HG03280 (cell line): Measurements from ENCODE around the gene P2RX7.
"Not testable (repeated sequence)": the region's sequence is repeated elsewhere in the genome, so short reads cannot be mapped to it uniquely, and the experiment has no call there.

ENCODE experiments used
- ATAC-seq: cut with Tn5 transposase; IDR thresholded peaks from one replicate; pipeline ENCODE4 v1.9.1; 2021; ENCODE audit warnings: mild to moderate bottlenecking, moderate library complexity; ENCODE audit not compliant: unreplicated experiment

P2RX7 gene

DNA sequence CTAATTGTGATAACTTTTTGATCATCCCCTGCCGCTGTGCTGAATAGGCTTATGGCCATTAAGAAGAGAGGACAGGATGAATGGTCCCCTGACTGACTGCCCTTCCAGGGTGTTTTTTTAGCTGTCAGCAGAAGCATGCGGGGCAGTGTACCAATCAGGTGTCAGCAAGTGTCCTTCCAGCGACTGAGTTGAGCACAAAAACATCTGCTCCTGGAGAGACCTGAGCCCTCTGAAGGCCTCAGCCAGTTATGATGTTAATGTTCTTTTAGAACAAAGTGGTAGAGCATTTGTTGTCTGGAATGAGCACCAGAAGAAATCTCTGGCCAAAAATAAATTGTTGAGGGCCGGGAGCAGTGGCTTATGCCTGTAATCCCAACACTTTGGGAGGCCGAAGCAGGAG, 37.5 kb downstream of the P2RX7 start:
- no peak for ATAC-seq

DNA sequence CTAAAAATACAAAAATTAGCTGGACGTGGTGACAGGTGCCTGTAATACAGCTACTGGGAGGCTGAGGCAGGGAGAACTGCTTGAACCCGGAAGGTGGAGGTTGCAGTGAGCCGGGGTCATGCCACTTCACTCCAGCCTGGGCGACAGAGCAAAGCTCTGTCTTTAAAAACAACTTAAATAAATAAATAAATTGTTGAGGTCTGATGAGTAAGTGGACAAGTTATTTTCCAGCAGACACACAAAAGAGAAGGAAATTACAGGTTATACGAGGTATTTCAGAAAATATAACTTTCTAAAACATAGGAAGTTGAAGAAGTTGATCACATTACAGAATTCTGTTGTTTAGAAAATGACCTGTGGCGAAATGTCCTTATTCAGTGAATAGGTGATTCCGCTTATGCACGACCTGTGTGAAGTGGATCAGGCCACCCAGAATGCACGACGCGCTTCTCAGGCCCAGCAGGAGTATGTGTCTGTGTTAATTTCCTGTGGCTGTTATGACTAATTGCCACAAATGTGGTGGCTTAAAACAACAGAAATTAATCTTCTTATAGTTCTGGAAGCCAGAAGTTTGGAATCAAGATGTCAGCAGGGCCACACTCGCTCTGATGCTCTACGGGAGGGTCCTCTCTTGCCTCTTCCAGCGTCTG, 38.1 kb downstream of the P2RX7 start:
- ATAC-seq = no peak

DNA sequence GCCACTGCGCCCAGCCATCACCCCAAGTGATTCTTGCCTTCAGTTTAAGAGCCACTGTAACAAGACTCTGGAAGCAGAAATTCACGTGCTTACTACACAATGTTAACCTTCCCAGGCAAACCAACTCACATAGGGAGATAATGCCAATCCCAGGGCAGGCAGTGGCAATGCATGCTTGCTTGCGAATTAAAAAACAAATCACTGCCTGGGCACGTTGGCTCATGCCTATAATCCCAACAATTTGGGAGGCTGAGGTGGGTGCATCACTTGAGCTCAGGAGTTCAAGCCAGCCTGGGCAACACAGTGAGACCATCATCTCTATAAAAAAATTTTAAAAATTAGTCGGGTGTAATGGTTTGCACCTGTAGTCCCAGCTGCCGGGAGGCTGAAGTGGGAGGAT, 39.5 kb downstream of the P2RX7 start:
- no peak for ATAC-seq

DNA sequence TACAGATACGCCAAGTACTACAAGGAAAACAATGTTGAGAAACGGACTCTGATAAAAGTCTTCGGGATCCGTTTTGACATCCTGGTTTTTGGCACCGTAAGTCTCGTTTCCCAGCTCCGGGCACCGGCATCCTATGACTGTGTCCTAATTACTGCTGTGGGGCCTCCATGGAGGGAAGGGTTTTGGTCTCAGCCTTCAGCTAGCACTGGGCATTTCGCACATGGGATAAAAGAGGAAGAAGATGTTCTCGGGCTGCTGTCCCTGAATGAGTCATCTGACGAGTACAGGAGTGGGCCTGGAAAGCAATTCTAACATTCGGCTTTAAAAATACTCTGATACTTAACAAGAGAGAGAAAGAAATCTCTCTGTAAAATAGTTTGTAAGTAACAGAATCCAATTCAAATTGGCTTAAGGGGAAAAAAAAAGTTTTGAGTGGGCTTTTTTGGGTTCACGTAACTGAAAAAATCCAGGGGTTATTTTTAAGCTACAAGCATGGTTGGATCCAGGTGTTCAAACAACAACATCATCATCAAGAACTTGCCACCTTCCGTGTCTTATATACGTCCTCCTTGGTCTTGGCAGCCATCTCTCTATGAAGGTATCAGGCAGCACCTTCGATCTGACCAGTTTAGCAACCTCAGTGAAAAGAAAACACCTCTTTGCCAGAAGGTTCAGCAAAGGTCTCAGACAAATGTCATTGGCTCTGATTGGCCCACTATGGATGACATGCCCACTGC, 42.9 kb downstream of the P2RX7 start:
- no peak for ATAC-seq

DNA sequence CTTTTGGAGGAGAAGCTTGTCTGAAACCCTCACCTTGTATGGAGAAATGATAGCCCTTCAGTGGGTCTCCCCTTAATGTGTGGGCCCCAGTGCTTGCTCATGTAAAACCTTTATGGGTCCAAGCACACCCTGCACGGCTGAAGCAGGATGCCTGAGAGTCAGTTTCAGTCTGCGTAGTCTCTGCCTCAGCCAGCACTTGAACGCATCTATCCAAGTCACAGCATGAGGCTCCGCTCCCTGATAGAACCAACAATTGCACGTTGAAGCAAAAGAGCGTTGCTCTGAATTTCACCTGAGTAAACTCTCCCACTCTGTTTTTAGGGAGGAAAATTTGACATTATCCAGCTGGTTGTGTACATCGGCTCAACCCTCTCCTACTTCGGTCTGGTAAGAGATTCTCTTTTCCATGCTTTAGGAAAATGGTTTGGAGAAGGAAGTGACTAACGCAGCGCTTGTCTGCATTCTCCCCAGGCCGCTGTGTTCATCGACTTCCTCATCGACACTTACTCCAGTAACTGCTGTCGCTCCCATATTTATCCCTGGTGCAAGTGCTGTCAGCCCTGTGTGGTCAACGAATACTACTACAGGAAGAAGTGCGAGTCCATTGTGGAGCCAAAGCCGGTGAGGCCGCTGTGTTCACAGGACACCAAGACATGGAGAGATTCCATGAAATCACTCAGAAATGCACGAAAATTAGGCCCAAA, 44.3 kb downstream of the P2RX7 start:
- ATAC-seq = no peak

DNA sequence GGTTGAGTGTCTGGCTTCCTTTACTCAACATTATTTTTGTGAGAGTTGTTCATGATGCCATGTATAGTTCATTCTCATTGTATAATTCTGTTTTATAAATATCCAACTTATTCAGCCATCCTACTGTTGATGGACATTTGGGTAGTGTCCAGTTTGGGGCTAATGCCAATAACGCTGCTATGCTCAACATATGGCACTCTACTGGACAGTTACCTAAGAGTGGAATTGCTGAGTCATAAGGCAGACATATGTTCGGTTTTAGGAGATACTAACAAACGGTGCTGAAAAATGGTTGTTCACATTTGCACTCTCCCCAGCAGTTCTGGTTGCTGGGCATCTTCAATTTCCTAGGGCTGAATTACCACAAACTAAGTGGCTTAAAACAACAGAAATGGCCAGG, 48.5 kb downstream of the P2RX7 start:
- no peak for ATAC-seq

DNA sequence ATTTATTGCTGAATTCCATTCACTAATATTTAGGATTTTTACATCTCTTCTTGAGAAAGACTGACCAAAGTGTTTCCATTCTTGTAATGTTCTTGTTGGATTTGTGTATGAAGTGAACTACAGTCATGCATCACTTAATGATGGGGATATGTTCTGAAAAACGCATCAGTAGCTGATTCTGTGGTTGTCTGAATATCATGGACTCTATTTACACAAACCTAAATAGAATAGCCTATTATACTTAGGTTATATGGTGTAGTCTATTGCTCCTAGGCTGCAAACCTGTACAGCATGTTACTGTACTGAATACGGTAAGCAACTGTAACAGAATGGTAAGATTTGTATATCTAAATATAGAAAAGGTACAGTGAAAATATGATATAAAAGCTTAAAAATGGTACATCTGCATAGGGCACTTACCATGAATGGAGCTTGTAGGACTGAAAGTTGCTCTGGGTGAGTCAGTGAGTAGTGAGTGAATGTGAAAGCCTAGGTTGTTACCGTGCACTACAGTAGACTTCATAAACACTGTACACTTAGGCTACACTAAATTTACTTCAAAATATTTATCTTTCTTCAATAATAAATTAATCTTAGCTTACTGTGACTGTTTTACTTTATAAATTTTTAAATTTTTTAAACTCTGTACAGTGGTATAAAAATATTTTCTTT, 49.7 kb downstream of the P2RX7 start:
- no peak for ATAC-seq

DNA sequence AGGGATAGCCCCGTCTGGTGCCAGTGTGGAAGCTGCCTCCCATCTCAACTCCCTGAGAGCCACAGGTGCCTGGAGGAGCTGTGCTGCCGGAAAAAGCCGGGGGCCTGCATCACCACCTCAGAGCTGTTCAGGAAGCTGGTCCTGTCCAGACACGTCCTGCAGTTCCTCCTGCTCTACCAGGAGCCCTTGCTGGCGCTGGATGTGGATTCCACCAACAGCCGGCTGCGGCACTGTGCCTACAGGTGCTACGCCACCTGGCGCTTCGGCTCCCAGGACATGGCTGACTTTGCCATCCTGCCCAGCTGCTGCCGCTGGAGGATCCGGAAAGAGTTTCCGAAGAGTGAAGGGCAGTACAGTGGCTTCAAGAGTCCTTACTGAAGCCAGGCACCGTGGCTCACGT, 51.7 kb downstream of the P2RX7 start:
- ATAC-seq = no peak

DNA sequence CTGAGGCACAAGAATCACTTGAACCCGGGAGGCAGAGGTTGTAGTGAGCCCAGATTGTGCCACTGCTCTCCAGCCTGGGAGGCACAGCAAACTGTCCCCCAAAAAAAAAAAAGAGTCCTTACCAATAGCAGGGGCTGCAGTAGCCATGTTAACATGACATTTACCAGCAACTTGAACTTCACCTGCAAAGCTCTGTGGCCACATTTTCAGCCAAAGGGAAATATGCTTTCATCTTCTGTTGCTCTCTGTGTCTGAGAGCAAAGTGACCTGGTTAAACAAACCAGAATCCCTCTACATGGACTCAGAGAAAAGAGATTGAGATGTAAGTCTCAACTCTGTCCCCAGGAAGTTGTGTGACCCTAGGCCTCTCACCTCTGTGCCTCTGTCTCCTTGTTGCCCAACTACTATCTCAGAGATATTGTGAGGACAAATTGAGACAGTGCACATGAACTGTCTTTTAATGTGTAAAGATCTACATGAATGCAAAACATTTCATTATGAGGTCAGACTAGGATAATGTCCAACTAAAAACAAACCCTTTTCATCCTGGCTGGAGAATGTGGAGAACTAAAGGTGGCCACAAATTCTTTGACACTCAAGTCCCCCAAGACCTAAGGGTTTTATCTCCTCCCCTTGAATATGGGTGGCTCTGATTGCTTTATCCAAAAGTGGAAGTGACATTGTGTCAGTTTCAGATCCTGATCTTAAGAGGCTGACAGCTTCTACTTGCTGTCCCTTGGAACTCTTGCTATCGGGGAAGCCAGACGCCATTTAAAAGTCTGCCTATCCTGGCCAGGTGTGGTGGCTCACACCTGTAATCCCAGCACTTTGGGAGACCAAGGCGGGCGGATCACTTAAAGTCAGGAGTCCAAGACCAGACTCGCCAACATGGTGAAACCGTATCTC, 52.6 kb downstream of the P2RX7 start:
- no peak for ATAC-seq

DNA sequence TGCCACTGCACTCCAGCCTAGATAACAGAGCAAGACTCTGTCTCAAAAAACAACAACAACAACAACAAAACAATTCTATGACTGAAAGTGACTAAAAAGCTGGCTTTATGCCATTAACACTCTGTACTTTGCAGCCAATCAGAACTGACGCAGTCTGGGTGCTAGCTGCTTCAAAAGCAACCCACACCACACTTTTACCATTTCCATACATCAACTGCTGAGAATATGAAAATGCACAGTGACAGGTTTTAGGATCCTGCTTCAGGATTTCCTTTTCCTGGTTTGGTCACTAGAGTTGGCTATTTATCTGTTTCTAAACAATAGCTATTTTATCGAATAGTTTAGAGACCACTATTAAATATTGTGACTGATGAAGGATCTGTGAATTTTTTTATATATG, 54.1 kb downstream of the P2RX7 start:
- no peak for ATAC-seq

DNA sequence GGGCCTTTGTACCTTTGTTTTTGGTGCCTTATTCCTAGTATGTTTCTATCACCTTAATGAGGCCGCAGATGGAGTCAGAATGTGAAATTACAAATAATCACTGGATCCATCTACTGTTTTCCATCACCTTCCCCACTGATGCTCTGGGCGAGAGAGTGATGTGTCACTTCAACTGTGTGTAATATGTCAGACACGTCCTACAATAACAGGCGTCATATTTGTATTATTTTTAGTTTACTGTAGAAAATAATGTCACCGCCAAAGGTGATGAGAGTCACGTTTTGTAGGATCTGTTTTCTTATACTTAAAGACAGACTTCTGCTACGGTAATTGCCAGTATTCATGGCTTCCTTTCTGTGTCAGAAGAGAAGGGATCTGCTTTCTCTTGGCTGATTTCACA, 54.8 kb downstream of the P2RX7 start:
- no peak for ATAC-seq

DNA sequence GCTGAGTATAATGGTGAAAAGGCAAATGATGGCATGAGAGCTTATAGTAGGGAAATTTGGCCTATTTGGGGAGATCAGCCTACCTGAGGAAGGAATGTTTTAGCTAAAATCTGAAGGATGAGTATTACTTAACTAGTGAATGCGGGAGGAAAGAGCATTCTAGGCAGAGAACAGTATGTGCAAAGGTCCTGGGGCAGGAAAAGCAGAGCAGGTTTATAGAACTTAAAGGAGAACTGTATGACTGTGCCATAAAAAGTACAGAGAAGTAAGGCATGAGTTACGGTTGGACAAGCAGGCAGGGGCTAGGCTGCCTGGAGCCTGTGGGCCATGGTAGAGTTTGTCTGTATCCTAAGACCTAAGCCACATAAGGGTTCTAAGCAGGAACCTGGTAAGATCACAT, 55.6 kb downstream of the P2RX7 start:
- ATAC-seq = no peak

DNA sequence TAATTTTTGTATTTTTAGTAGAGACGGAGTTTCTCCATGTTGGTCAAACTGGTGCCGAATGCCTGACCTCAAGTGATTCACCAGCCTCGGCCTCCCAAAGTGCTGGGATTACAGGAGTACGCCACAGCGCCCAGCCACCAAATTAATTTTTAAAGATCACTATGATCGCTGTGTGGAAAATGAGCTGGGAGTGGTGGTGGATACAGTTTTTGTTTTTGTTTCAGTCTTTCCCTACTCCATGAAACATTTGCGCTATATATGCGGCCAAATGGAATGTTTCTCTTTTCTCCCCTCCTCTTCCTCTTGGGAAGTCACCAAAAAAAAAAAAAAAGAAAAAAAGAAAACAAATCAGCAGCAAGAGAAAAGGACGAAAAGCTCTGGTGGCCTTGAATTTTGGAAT, 56.5 kb downstream of the P2RX7 start:
- ATAC-seq = no peak

DNA sequence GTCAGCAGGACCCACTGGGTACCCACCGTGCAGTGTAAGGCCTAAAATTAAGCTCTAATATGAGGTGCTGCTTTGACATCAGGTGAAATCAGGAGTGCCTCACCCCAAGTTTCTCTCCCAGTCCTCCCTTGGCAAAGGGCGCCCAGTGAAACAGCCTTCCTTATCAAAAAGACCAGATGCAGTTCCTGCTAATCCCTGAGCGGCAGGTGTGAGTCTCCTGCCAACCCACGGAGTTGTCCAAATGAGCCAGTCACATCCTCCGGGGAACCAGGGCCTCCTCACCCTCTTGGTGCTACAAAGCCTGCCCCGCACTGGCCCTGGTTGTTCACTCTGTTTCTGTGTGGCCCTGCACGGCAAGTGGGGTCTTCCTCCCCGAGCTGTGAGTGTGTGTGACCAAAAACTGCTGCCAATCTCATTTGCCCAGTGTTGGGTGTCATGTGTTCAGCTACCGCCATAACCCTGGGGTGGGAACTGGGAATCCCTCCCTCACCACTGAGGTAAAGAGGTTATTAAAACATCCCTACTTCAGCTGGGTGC, 57.0 kb downstream of the P2RX7 start:
- ATAC-seq = no peak

DNA sequence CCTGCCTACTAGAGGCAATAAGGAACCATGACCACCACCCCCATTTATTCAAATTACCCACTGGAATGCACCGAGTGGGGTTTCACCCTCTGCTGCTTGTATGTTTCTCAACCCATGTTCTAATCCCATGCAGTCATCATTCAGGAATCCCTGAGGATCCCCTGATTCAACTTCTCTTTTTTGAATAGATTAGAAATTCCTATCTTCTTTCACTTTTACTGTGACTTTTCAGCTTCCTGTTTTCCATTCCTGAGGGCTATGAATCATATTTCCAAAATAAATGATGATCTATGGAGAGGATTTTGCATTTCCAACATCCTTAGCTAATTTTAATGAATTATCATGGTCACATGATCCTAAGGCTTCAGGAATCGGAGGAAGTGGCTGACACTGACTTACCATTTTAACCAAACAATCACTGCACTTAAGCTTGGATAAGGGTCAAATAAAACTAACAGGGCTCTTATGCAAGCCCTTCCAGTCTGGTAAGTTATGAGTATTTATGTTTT, 57.9 kb downstream of the P2RX7 start:
- no peak for ATAC-seq

DNA sequence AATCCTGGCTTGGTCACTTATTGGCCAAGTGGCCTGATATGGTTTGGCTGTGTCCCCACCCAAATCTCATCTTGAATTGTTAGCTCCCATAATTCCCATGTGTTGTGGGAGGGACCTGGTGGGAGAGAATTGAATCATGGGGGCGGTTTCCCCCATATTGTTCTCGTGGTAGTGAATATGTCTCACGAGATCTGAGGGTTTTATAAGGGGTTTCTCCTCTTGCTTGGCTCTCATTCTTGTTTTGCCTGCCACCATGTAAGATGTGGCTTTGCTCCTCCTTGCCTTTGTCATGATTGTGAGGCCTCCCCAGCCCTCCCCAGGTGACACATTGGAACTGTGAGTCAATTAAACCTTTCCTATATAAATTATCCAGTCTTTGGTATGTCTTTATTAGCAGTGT, 58.5 kb downstream of the P2RX7 start:
- ATAC-seq = no peak

DNA sequence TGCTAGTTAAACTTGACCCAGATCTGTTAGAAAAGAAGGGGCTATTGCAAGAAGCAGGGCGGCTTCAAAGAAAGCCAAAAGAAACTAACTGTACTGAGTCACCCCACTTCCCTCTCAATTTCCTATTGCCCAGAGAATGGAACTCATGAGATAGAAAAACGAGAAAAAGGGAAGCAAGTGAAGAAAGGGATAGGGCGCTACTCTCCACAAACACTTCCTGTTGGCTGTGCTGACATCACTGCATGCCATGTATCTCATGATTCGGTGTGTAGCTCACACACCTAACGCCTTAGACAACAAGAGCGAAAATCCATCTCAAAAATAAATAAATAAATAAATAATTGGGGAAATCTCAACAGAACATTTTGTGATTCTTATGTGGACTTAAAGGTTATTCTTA, 64.2 kb downstream of the P2RX7 start:
- ATAC-seq = no peak

DNA sequence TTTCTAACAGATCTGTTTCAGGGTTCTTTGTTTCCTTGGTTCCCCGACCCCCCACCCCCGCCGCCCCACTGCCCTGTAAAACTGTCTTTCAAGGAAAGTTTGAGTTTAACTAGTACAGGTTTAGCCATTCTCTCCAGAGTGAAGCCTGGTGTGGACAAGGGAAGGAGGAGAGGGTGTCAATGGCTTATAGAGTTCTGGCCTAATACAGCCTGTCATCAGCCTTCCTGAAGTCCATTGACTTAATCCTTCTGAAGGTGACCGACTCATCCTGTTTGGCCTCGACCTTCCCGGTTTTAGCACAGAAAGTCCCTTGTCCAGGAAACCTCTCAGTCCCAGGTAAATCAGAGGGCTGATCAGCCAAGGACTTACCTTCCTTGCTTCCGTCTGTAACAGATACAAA, 66.3 kb downstream of the P2RX7 start:
- no peak for ATAC-seq

DNA sequence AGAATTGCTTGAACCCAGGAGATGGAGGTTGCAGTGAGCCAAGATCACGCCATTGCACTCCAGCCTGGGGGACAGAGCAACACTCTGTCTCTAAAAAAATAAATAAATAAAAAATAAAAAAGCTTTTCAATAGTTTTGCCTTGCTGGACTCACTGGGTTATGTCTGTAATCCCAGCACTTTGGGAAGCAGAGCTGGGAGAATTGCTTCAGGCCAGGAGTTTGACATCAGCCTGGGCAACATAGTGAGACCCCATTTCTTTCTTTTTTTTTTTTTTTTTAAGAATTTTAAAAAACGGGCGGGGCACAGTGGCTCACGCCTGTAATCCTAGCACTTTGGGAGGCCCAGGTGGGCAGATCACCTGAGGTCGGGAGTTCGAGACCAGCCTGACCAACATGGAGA, 68.5 kb downstream of the P2RX7 start:
- ATAC-seq = not testable (repeated sequence)
